Gastrocnemius medialis (tissue), 4 donors: ENCODE results near the gene AATK.

Experiments
- CTCF ChIP-seq, 5 experiments: fragments of 450-650 bp in 3 of 5; fragments of 200-600 bp in 2 of 5; sonication (generic) in 2 of 5; IDR thresholded peaks in 4 of 5; conservative IDR thresholded peaks in 1 of 5; 1 replicate in 4 of 5; 2 replicates in 1 of 5; pipeline ENCODE4 v1.5.1; 2016 to 2019; ENCODE audit warnings: antibody characterized with exemption in 5 of 5, mild to moderate bottlenecking in 3 of 5, moderate library complexity in 3 of 5
- POLR2A ChIP-seq, 2 donors: fragments of 450-650 bp; IDR thresholded peaks; one replicate each; pipeline ENCODE4 v1.6.1; 2017; ENCODE audit warnings: antibody characterized with exemption in 2 of 2, mild to moderate bottlenecking in 2 of 2, moderate library complexity in 2 of 2

- no peak for TF ChIP-seq POLR2A (IDR thresholded peaks at IDR 0.05)
- no peak for TF ChIP-seq CTCF (IDR thresholded peaks at IDR 0.05 in 4 of 5, conservative IDR thresholded peaks at IDR 0.05 in 1 of 5)
Measured at GRCh38 chr17:81181811-81182185, 15.8 kb upstream of the AATK start.
